Measurements from ENCODE around the gene EIF4A3.
A peak's percentile ranks its signal among the peaks of the same experiment; 100 is the strongest.

Gene EIF4A3

DNA sequence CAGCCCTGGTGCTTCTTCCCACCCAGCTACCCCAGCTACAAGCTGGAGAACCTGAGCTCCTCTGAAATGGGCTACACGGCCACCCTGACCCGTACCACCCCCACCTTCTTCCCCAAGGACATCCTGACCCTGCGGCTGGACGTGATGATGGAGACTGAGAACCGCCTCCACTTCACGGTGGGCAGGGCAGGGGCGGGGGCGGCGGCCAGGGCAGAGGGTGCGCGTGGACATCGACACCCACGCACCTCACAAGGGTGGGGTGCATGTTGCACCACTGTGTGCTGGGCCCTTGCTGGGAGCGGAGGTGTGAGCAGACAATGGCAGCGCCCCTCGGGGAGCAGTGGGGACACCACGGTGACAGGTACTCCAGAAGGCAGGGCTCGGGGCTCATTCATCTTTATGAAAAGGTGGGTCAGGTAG, 42.0 kb downstream of the EIF4A3 start:
- H3K79me1 ChIP-seq (replicated peaks; ENCODE audit: low read length, poor library complexity, severe bottlenecking), result peaks cover 4% of the 10 kb centered on the region
- H4K91ac ChIP-seq (ENCODE audit: low read length), result no peak overlapping the region
- DNase-seq, result no peak
- H3K9ac ChIP-seq (ENCODE audit: low read length), result no peak overlapping the region
- WGBS, result 92% methylated on average over 18 of the region's 18 CpGs
- H3K27ac ChIP-seq (ENCODE audit: low read length, poor library complexity, severe bottlenecking), result no peak overlapping the region
- peaks cover 27% of the 10 kb centered on the region for H3K4me1 ChIP-seq (ENCODE audit: control insufficient read depth, insufficient read depth, low read depth, low read length)
- no peak overlapping the region for H3K23ac ChIP-seq (ENCODE audit: low read length in 2 of 2)
- no peak overlapping the region for H2BK120ac ChIP-seq (ENCODE audit: low read depth, low read length)
- peaks cover 0 to 3% of the 10 kb centered on the region in 2 experiments for H3K36me3 ChIP-seq (ENCODE audit: control insufficient read depth in 1 of 2, insufficient read depth in 2 of 2, low read depth in 1 of 2, low read length in 2 of 2)
- H2AFZ ChIP-seq (ENCODE audit: low read depth, low read length), result no peak overlapping the region
- no peak overlapping the region for H2AK5ac ChIP-seq (ENCODE audit: low read length, severe bottlenecking)
- H3K4ac ChIP-seq (ENCODE audit: low read depth in 1 of 2, low read length in 2 of 2), result no peak overlapping the region
- H3K14ac ChIP-seq (ENCODE audit: low read length in 2 of 2), result no peak overlapping the region
- no peak overlapping the region for H3K4me2 ChIP-seq (ENCODE audit: low read length, poor library complexity, severe bottlenecking)
- peaks cover 5 to 40% of the 10 kb centered on the region in 2 experiments for H3K27me3 ChIP-seq (ENCODE audit: control insufficient read depth in 1 of 2, insufficient read depth in 1 of 2, low read length in 2 of 2)
- no peak overlapping the region for H3K4me3 ChIP-seq (ENCODE audit: insufficient read depth in 1 of 2, low read depth in 1 of 2, low read length in 2 of 2)
- no peak overlapping the region for H2BK5ac ChIP-seq (ENCODE audit: low read depth, low read length, poor library complexity, severe bottlenecking)
- H2BK15ac ChIP-seq (ENCODE audit: low read depth, poor library complexity, severe bottlenecking), result no peak overlapping the region
- H3K9me3 ChIP-seq (ENCODE audit: control insufficient read depth, low read length), result no peaks in the 10 kb centered on the region
- no peak overlapping the region for H4K8ac ChIP-seq (ENCODE audit: low read length)
- H2BK12ac ChIP-seq (ENCODE audit: low read length in 2 of 2), result no peak overlapping the region
- H3K18ac ChIP-seq (ENCODE audit: low read depth in 1 of 2, low read length in 2 of 2), result no peak overlapping the region

- Histone ChIP-seq H2BK5ac (ENCODE audit: low read depth, low read length, poor library complexity, severe bottlenecking) (no peak overlapping the region), H3K9ac (ENCODE audit: low read length) (no peak overlapping the region), H3K18ac (ENCODE audit: low read depth in 1 of 2, low read length in 2 of 2) (no peak overlapping the region), H3K27me3 (ENCODE audit: control insufficient read depth in 1 of 2, insufficient read depth in 1 of 2, low read length in 2 of 2) (peaks cover 5 to 39% of the 10 kb centered on the region in 2 experiments), H3K27ac (ENCODE audit: low read length, poor library complexity, severe bottlenecking) (no peak overlapping the region), H3K9me3 (ENCODE audit: control insufficient read depth, low read length) (no peaks in the 10 kb centered on the region), H3K4me2 (ENCODE audit: low read length, poor library complexity, severe bottlenecking) (no peak overlapping the region), H3K23ac (ENCODE audit: low read length in 2 of 2) (no peak overlapping the region), H4K8ac (ENCODE audit: low read length) (no peak overlapping the region), H2BK15ac (ENCODE audit: low read depth, poor library complexity, severe bottlenecking) (no peak overlapping the region), H3K4me3 (ENCODE audit: insufficient read depth in 1 of 2, low read depth in 1 of 2, low read length in 2 of 2) (peak overlapping the region in 1 of 2 experiments; percentile 1), H3K14ac (ENCODE audit: low read length in 2 of 2) (no peak overlapping the region), H3K79me1 (replicated peaks; ENCODE audit: low read length, poor library complexity, severe bottlenecking) (peaks cover 4% of the 10 kb centered on the region), H3K4ac (ENCODE audit: low read depth in 1 of 2, low read length in 2 of 2) (no peak overlapping the region), H3K4me1 (ENCODE audit: control insufficient read depth, insufficient read depth, low read depth, low read length) (peaks cover 30% of the 10 kb centered on the region), H4K91ac (ENCODE audit: low read length) (no peak overlapping the region), H2AK5ac (ENCODE audit: low read length, severe bottlenecking) (no peak overlapping the region), H2BK120ac (ENCODE audit: low read depth, low read length) (no peak overlapping the region), H2BK12ac (ENCODE audit: low read length in 2 of 2) (no peak overlapping the region), H3K36me3 (ENCODE audit: control insufficient read depth in 1 of 2, insufficient read depth in 2 of 2, low read depth in 1 of 2, low read length in 2 of 2) (peaks cover 0 to 3% of the 10 kb centered on the region in 2 experiments), H2AFZ (ENCODE audit: low read depth, low read length) (no peak overlapping the region)
- DNase-seq, result peak; percentile 37
- WGBS, result 75% methylated on average over 26 of the region's 26 CpGs
These were observed 42.5 kb downstream of the EIF4A3 start for GRCh38 chr17:80104321-80104955.

DNA sequence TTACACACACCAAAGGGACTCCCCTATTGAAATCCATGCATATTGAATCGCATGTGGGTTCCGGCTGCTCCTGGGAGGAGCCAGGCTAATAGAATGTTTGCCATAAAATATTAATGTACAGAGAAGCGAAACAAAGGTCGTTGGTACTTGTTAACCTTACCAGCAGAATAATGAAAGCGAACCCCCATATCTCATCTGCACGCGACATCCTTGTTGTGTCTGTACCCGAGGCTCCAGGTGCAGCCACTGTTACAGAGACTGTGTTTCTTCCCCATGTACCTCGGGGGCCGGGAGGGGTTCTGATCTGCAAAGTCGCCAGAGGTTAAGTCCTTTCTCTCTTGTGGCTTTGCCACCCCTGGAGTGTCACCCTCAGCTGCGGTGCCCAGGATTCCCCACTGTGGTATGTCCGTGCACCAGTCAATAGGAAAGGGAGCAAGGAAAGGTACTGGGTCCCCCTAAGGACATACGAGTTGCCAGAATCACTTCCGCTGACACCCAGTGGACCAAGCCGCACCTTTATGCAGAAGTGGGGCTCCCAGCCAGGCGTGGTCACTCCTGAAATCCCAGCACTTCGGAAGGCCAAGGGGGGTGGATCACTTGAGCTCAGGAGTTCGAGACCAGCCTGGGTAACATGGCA, 43.4 kb downstream of the EIF4A3 start:
- Histone ChIP-seq H3K14ac (ENCODE audit: low read length in 2 of 2) (no peak overlapping the region), H4K8ac (ENCODE audit: low read length) (no peak overlapping the region), H3K27me3 (ENCODE audit: control insufficient read depth in 1 of 2, insufficient read depth in 1 of 2, low read length in 2 of 2) (peaks cover 5 to 35% of the 10 kb centered on the region in 2 experiments), H3K79me1 (replicated peaks; ENCODE audit: low read length, poor library complexity, severe bottlenecking) (peaks cover 4% of the 10 kb centered on the region), H2BK120ac (ENCODE audit: low read depth, low read length) (no peak overlapping the region), H2AFZ (ENCODE audit: low read depth, low read length) (no peak overlapping the region), H2BK12ac (ENCODE audit: low read length in 2 of 2) (no peak overlapping the region), H3K4me3 (ENCODE audit: insufficient read depth in 1 of 2, low read depth in 1 of 2, low read length in 2 of 2) (no peak overlapping the region), H3K36me3 (ENCODE audit: control insufficient read depth in 1 of 2, insufficient read depth in 2 of 2, low read depth in 1 of 2, low read length in 2 of 2) (peaks cover 0 to 3% of the 10 kb centered on the region in 2 experiments), H3K9ac (ENCODE audit: low read length) (no peak overlapping the region), H2AK5ac (ENCODE audit: low read length, severe bottlenecking) (no peak overlapping the region), H3K4ac (ENCODE audit: low read depth in 1 of 2, low read length in 2 of 2) (no peak overlapping the region), H3K9me3 (ENCODE audit: control insufficient read depth, low read length) (no peaks in the 10 kb centered on the region), H2BK15ac (ENCODE audit: low read depth, poor library complexity, severe bottlenecking) (no peak overlapping the region), H3K18ac (ENCODE audit: low read depth in 1 of 2, low read length in 2 of 2) (no peak overlapping the region), H4K91ac (ENCODE audit: low read length) (no peak overlapping the region), H3K4me1 (ENCODE audit: control insufficient read depth, insufficient read depth, low read depth, low read length) (peaks cover 31% of the 10 kb centered on the region), H3K4me2 (ENCODE audit: low read length, poor library complexity, severe bottlenecking) (no peak overlapping the region), H2BK5ac (ENCODE audit: low read depth, low read length, poor library complexity, severe bottlenecking) (no peak overlapping the region), H3K23ac (ENCODE audit: low read length in 2 of 2) (no peak overlapping the region), H3K27ac (ENCODE audit: low read length, poor library complexity, severe bottlenecking) (no peak overlapping the region)
- no peak for DNase-seq
- 93% methylated on average over 17 of the region's 19 CpGs for WGBS

- no peak overlapping the region for H3K14ac ChIP-seq (ENCODE audit: low read length in 2 of 2)
- no peak overlapping the region for H3K23ac ChIP-seq (ENCODE audit: low read length in 2 of 2)
- no peak overlapping the region for H4K91ac ChIP-seq (ENCODE audit: low read length)
- peak overlapping the region; percentile 95 for H3K9ac ChIP-seq (ENCODE audit: low read length)
- H3K4me3 ChIP-seq (ENCODE audit: insufficient read depth in 1 of 2, low read depth in 1 of 2, low read length in 2 of 2), result peak overlapping the region; percentile 27 to 99
- 88% methylated on average over 15 of the region's 15 CpGs for WGBS
- H2BK120ac ChIP-seq (ENCODE audit: low read depth, low read length), result no peak overlapping the region
- H2AFZ ChIP-seq (ENCODE audit: low read depth, low read length), result no peak overlapping the region
- no peak overlapping the region for H3K4me2 ChIP-seq (ENCODE audit: low read length, poor library complexity, severe bottlenecking)
- DNase-seq, result no peak
- H3K18ac ChIP-seq (ENCODE audit: low read depth in 1 of 2, low read length in 2 of 2), result no peak overlapping the region
- peaks cover 31% of the 10 kb centered on the region for H3K4me1 ChIP-seq (ENCODE audit: control insufficient read depth, insufficient read depth, low read depth, low read length)
- no peak overlapping the region for H2AK5ac ChIP-seq (ENCODE audit: low read length, severe bottlenecking)
- H3K27me3 ChIP-seq (ENCODE audit: control insufficient read depth in 1 of 2, insufficient read depth in 1 of 2, low read length in 2 of 2), result peaks cover 5 to 28% of the 10 kb centered on the region in 2 experiments
- H3K9me3 ChIP-seq (ENCODE audit: control insufficient read depth, low read length), result no peaks in the 10 kb centered on the region
- H3K79me1 ChIP-seq (replicated peaks; ENCODE audit: low read length, poor library complexity, severe bottlenecking), result peaks cover 4% of the 10 kb centered on the region
- no peak overlapping the region for H4K8ac ChIP-seq (ENCODE audit: low read length)
- H2BK5ac ChIP-seq (ENCODE audit: low read depth, low read length, poor library complexity, severe bottlenecking), result no peak overlapping the region
- no peak overlapping the region for H3K27ac ChIP-seq (ENCODE audit: low read length, poor library complexity, severe bottlenecking)
- H3K36me3 ChIP-seq (ENCODE audit: control insufficient read depth in 1 of 2, insufficient read depth in 2 of 2, low read depth in 1 of 2, low read length in 2 of 2), result no peaks in the 10 kb centered on the region
- H2BK12ac ChIP-seq (ENCODE audit: low read length in 2 of 2), result peak overlapping the region in 1 of 2 experiments; percentile 5
- no peak overlapping the region for H3K4ac ChIP-seq (ENCODE audit: low read depth in 1 of 2, low read length in 2 of 2)
- H2BK15ac ChIP-seq (ENCODE audit: low read depth, poor library complexity, severe bottlenecking), result no peak overlapping the region
These were observed 44.1 kb downstream of the EIF4A3 start for GRCh38 chr17:80102664-80103448.
